GM21360 (cell line): ENCODE results near the gene FAHD2A.
"Not testable (repeated sequence)": the region's sequence is repeated elsewhere in the genome, so short reads cannot be mapped to it uniquely, and the experiment has no call there.

ENCODE experiments used
- ATAC-seq: cut with Tn5 transposase; IDR thresholded peaks from one replicate; pipeline ENCODE4 v1.9.1; 2021; ENCODE audit warnings: mild to moderate bottlenecking, moderate library complexity; ENCODE audit not compliant: unreplicated experiment

FAHD2A gene

DNA sequence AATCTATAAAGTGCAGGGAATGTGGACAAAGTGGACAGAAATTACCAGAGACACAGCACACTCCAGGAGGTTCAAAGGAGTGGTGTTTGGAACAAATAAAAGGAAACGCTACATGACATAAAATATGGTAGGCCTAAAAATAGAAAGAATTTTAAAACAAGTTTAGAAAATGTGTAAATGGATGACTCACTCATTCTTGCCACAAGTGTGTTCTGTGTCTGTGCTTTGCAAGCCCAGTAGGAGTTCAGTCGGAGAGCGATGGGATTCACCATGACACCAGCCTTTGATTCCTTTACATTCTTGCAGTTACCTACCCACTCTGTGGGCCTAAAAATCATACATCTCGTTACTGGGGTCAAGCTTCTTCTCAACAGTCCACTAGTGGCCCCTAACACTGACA, 30.9 kb downstream of the FAHD2A start:
- ATAC-seq, result not testable (repeated sequence)

DNA sequence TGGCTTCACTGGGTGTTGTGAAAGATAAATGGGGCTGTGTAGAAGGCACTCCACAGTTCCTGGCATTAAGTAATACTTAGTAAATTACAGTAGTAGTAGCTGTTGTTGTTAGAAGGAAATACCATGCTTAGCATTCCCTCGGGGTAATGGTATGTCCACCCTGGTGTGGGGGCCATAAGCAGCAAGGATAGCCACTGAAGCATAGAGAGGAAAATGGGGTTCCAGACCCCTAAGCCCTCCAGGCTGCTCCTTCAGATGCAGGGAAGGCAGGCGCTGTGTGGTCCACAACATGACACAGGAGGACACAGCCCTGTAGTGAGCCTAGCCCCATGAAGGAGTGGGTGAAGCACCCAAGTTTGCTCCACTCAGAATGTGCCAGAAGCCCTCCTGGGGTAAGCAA, 31.5 kb downstream of the FAHD2A start:
- not testable (repeated sequence) for ATAC-seq

DNA sequence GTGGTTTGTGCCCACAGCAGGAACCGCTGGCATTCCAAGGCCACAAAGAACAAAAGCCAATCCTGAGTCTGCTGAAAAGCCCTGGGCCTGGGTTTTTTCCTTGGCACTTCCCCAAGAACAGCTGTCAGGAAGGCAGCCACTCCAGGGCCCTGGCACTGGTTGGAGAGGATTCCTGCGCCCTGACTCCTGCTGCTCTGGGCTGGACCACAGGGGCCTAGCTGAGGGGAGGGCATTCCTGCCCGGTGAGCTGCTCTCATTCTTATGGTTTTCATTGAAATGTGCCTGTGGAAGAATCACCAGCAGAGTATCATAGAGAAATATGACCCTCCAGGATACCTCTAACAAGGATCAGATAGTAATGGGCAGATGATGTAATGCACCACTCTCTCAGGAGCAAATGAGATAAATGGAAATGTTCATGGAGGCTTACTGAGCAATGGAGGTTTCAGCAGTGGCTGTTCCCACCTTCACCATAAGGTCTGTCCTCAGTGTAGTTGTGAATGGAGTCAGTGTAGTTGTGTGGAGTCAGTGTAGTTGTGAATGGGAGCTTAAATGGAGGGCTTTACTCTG, 32.1 kb downstream of the FAHD2A start:
- ATAC-seq, result not testable (repeated sequence)

DNA sequence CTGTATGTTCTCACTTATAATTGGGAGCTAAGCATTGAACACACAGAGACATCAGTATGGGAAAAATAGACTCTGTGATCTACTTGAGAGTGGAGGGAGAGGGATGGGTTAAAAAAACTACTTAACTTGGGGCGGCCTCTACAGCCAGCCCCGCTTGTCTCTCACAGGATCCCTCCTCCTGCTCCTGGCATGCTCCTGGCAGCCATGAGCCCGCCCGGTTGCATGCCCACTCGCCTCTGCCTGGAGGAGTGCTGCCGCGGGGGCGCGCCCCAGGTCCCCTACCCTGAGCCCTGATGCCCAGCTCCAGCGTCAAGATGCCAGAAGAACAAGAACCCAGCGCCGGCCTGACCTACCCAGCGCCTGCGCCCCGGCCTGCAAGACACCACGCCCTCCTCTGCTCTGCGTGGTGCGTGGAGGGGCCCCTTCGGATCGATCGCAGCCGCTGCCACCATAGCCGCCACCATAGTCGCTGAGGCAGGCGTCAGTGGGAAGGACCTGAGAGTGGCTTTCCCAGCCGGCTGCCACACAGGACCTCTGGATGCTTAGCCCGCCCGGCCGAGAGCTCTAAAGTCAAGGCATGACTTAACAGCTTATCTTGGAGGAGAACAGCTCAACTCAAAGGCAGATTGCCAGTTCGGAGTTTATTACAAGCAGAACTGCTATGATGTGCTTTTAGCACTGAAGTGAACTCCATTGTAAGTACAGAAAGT, 32.8 kb downstream of the FAHD2A start:
- ATAC-seq, result not testable (repeated sequence)

DNA sequence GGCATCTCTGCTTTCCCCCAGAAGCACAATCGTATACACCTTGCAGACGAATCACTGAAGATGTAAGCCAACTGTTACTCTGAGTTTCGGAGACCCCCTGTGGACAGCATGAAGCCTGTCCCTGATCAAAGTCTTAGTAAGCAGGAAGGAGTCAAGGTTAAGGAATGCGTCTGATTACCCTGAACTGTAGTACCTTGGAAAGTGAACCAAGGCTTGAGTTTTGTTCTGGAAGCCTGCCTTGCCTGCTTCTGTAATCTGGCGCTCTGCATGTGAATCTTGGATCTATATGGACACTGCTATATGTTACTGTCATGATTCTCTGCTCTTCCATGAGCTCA, 33.3 kb downstream of the FAHD2A start:
- ATAC-seq, result not testable (repeated sequence)

DNA sequence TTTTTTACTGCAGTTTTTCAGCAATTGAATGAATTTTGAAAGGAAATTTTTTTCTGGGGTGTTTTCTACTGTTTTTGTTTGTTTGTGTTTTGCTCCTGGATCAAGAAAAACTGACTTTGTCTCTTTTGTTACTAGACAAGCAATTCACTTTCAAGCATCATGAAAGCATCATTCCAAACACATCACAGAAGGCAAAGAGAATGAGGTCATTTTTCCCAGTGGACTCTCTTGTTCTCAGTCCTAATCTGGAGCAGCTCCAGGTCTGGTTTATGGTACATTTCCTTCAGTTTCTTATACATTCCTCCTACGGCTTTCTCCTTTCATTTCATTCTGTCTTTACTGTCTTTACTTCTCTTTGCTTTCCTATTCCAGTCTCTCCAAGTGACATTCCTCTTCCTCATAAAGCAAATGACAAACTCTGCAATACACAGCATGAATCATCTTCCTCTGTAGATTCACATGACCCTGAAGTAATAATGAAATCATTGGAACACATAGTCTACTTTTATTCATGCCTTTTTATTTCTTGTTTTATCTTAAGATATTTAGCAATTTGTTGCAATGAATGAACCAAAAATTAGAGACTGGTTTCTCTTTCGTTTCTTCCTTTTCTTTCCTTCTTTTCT, 40.1 kb downstream of the FAHD2A start:
- not testable (repeated sequence) for ATAC-seq

DNA sequence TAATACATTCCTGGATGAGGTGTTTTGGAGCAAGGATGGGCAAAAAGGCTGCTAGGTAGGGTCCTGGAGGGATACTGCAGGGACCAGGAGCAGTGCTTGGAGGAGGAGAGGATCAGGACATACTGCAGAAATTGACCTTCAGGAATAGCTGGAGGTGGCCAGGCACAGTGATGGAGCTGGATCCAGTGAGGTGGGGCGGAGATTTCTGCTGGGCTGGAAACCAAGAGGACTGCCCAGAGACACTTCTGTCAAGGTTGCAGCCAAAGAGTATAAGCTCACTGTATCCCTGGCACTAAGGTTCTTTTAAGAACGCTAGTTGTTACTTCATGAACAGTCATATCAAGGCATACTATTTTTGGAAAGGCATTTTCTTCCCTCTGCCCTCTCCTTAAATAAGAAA, 42.8 kb downstream of the FAHD2A start:
- ATAC-seq, result not testable (repeated sequence)

DNA sequence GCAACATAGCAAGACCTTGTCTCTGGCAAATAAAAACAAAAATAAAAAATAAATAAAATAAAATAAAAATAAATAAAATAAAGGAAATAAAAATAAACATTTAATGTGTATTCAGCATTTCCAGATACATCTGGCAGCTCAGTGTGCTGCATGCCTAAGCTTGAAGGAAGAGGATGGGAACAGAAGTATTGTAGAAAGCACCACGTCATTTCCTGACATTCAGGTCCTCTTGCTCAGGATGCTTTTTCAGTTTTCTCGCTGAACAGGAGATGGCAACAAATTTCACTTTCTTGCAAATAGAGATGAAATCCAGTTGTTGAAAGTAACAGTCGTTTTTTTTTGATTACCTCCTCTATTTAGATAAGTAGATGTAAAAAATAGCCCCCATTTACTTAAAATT, 60.8 kb downstream of the FAHD2A start:
- ATAC-seq, result not testable (repeated sequence)
